Activated naive CD8-positive, alpha-beta T cell treated with anti-CD3 and anti-CD28 coated beads for 36 hours (primary cell): ENCODE measurements around the gene CHN2. TPM values are rescaled to one million over a fixed set of nuclear protein-coding genes. Genes with fewer than 3 reads are reported as not detected.

Experiments
- DNase-seq: peaks from one replicate; pipeline ENCODE4 v3.0.0; 2021
- H3K27ac Mint-ChIP-seq: one replicate; pipeline ENCODE4 v1.8.0; 2022; ENCODE audit warnings: mild to moderate bottlenecking, moderate library complexity, mixed read lengths
- H3K27me3 Mint-ChIP-seq: one replicate; pipeline ENCODE4 v1.8.0; 2022; ENCODE audit warnings: mild to moderate bottlenecking, mixed read lengths
- H3K36me3 Mint-ChIP-seq: one replicate; pipeline ENCODE4 v1.8.0; 2021; ENCODE audit warnings: mild to moderate bottlenecking, mixed read lengths
- H3K4me1 Mint-ChIP-seq: one replicate; pipeline ENCODE4 v1.8.0; 2021; ENCODE audit warnings: mixed read lengths
- H3K4me3 Mint-ChIP-seq: one replicate; pipeline ENCODE4 v1.8.0; 2022; ENCODE audit warnings: mild to moderate bottlenecking, moderate library complexity, mixed read lengths
- H3K9me3 Mint-ChIP-seq: one replicate; pipeline ENCODE4 v1.8.0; 2022; ENCODE audit warnings: mixed read lengths
- total RNA-seq, 2 experiments: library from RNA; stranded (reverse); gene quantifications; one replicate each; pipeline ENCODE4 v1.2.3, GENCODE V29; 2021

The CHN2 gene
- total RNA-seq, 2 experiments from 2014 or later: 0.80 to 1.6 TPM

DNA sequence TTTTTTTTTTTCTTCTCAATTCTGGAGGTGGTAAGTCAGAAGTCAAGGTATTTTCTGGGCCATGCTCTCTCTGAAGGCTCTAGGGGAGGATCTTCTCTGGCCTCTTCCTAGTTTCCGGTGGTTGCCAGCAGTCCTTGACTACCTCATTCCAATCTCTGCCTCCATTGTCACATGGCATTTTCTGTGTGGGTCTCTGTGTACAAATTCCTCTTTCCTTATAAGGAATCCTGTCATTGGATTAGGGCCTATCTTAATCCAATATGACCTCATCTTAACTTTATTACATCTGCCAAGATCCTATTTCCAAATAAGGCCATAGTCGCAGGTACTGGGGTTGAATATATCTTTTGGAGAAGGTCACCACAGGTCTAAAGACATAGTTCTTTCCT lies 239.8 kb downstream of the CHN2 start:
- H3K36me3 Mint-ChIP-seq: no peaks in the 10 kb centered on the region
- H3K27ac Mint-ChIP-seq: no peak overlapping the region
- peaks cover 2% of the 10 kb centered on the region for H3K4me1 Mint-ChIP-seq
- no peak for DNase-seq
- no peaks in the 10 kb centered on the region for H3K27me3 Mint-ChIP-seq
- H3K4me3 Mint-ChIP-seq: no peak overlapping the region
- H3K9me3 Mint-ChIP-seq: no peaks in the 10 kb centered on the region

DNA sequence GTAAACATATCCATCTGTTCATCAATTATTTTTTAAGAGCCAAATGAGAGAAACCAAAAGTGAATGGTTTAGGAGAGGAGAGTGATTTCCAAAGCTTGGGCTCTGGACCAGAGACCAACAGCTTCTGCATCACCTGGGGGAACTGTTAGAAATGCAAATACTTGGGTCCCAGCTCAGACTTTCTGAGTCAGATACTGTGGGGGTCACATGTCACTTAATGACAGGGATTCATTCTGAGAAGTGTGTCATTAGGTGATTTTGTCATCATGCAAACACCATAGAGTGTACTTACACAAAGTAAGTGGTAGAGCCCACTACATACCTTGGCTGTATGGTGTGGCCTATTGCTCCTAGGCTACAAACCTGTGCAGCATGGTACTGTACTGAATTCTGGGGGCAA lies 240.6 kb downstream of the CHN2 start:
- Mint-ChIP-seq H3K36me3 (no peaks in the 10 kb centered on the region), H3K27me3 (no peaks in the 10 kb centered on the region), H3K4me3 (no peak overlapping the region), H3K27ac (no peak overlapping the region), H3K9me3 (no peaks in the 10 kb centered on the region), H3K4me1 (peaks cover 2% of the 10 kb centered on the region)
- DNase-seq: no peak

DNA sequence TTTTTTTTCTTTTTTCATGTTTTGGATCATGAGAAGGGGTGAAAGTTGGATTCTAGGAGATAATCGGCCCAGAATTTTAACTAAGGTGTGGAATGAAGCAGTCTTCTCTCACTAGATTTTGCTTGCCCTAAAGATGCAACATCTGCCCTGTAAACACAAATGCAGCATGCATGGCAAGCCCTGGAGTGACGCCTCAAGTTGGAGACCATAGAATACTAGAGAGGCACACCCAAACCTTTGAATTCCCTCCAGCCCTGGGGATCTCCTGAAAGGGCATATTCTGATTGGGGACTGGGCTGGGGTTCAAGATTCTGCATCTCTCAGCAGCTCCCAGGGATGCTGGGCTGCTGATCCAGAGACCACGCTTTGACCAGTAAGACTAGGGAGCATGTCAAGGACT lies 241.3 kb downstream of the CHN2 start:
- DNase-seq: no peak
- Mint-ChIP-seq H3K36me3 (no peaks in the 10 kb centered on the region), H3K4me1 (peaks cover 2% of the 10 kb centered on the region), H3K9me3 (no peaks in the 10 kb centered on the region), H3K27me3 (no peaks in the 10 kb centered on the region), H3K27ac (no peak overlapping the region), H3K4me3 (no peak overlapping the region)

DNA sequence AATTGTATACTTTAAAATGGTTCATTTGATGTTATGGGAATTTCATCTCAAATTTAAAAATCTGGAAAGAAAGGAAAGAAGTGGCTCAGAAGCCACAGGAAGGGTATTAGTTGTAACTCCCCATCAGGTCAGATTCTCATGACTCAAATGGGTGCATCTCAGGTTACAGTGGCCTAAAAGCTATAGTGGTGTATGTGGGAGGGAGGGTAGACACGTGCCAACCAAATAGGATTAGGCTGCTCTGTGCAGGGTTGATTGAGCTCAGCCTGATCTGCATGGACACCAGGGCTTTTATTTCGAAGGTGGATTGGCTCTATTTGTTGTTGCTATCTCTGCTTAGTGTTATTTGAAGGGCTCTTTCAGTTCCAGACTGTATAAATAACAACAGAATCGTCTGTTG lies 247.6 kb downstream of the CHN2 start:
- no peak for DNase-seq
- no peak overlapping the region for H3K4me3 Mint-ChIP-seq
- no peaks in the 10 kb centered on the region for H3K36me3 Mint-ChIP-seq
- peaks cover 4% of the 10 kb centered on the region for H3K27me3 Mint-ChIP-seq
- no peaks in the 10 kb centered on the region for H3K4me1 Mint-ChIP-seq
- no peaks in the 10 kb centered on the region for H3K9me3 Mint-ChIP-seq
- no peak overlapping the region for H3K27ac Mint-ChIP-seq

DNA sequence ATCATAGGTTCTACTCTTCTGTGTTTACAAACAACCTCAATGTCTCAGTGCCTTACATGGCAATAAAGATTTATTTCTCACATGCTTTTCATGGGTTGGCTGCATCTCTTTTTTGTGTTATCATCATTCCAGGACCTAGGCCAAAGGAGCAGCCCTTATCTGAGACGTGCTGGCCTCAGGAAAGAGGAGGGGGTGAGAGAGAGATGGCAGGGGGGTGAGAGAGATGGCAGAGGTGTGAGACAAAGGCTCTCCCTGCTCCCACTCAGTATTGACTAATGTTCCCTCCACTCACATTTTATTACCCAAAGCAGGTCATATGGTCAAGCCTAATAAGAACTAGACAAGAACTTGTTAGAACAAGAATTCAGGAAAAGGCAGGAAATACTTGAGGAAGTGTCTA lies 249.0 kb downstream of the CHN2 start:
- H3K4me3 Mint-ChIP-seq: no peak overlapping the region
- no peak overlapping the region for H3K27ac Mint-ChIP-seq
- DNase-seq: no peak
- no peaks in the 10 kb centered on the region for H3K9me3 Mint-ChIP-seq
- H3K36me3 Mint-ChIP-seq: no peaks in the 10 kb centered on the region
- no peaks in the 10 kb centered on the region for H3K4me1 Mint-ChIP-seq
- peaks cover 4% of the 10 kb centered on the region for H3K27me3 Mint-ChIP-seq

DNA sequence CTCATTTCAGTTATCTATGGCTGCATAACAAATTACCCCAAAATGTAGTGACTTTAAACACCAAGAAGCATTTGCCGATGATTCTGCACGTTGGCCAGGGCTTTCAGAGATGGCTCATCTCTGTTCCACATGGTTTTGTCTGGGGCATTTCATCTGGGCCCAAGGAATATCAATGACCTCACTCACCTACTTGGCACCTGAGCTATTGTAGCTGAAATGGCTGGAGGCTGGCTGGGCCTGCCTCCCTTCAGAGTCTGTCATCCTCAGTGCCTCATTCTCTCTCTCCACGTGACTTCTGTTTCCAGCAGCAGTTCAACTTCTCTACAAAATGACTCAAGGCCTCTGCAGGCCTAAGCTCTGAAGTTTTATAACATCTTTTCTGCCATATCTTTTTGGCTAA lies 249.7 kb downstream of the CHN2 start:
- Mint-ChIP-seq H3K4me3 (no peak overlapping the region), H3K9me3 (no peaks in the 10 kb centered on the region), H3K27me3 (peaks cover 4% of the 10 kb centered on the region), H3K4me1 (no peaks in the 10 kb centered on the region), H3K27ac (no peak overlapping the region), H3K36me3 (no peaks in the 10 kb centered on the region)
- DNase-seq: no peak

DNA sequence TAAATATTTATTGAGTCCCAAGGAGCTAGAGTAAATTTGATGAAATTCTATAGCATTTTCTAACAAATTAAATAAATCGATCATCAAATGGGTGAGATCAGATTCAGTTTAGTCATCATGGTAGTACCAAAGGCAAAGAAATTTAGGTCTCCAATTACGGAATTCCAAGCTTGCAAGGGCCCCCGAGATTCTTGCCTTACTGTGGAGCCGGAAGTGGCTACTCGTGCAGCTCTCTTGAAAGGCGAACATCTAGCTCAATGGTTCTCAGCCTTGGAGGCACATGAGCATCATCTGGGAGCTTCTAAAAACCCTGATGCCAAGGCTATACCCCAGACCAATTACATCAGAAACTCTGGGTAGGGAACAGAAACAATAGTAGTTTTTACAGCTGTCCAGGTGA lies 251.2 kb downstream of the CHN2 start:
- DNase-seq: no peak
- Mint-ChIP-seq H3K9me3 (no peaks in the 10 kb centered on the region), H3K36me3 (no peaks in the 10 kb centered on the region), H3K4me1 (no peaks in the 10 kb centered on the region), H3K27me3 (peaks cover 4% of the 10 kb centered on the region), H3K27ac (no peak overlapping the region), H3K4me3 (no peak overlapping the region)

DNA sequence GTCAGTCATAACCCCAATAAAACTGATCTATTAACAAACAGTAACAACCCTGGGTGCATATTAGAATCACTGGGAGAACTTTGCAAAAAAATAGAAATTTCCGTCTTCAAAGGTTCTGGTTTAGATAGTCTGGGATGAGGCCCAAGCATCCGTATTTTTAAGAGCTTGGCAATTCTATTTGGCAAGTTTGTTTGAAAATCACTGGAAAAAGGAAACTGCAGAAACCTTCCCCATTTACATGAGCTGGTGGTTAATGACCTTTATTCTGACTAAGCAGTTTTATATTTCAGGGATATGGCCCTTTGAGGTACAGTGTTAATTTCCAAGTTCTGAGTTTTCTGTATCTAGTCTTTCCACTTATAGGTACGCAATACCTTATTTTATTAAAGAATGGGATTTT lies 253.3 kb downstream of the CHN2 start:
- no peak for DNase-seq
- H3K9me3 Mint-ChIP-seq: no peaks in the 10 kb centered on the region
- H3K27ac Mint-ChIP-seq: no peak overlapping the region
- H3K4me1 Mint-ChIP-seq: no peaks in the 10 kb centered on the region
- H3K4me3 Mint-ChIP-seq: no peak overlapping the region
- H3K36me3 Mint-ChIP-seq: no peaks in the 10 kb centered on the region
- peaks cover 4% of the 10 kb centered on the region for H3K27me3 Mint-ChIP-seq

DNA sequence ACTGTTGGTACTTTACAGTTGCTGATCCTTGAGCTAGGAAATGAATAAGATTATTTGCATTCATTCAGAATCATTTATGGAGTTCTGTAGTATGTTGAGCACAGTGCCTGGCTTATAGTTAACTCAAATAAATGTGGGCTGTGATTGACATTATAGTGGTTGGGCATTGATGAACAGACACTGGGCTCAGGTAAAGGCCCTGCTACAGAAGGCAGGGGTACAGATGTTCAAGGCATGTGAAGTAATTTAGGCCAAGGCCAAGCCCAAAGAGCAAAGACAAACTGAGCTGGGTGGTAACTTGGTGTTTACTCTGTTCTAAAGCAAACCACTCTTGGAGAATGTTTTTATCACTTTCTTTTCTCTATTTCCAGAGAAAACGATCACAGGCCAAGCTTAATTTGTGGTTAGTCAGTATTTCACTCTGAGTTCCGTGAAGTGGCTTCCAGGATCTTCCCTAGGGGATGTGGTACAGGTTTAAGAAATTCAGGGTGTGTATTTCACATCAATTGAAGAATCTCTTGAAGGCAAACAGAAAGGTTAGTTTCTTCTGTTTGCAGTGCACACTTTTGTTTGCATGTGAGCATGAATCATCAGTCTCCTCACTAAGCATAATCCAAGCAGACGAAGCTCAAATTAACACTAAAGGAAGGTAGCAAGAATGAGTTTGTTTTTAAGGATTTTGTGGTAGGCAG lies 255.1 kb downstream of the CHN2 start:
- no peaks in the 10 kb centered on the region for H3K9me3 Mint-ChIP-seq
- DNase-seq: no peak
- no peaks in the 10 kb centered on the region for H3K27me3 Mint-ChIP-seq
- H3K4me1 Mint-ChIP-seq: no peaks in the 10 kb centered on the region
- no peak overlapping the region for H3K27ac Mint-ChIP-seq
- H3K36me3 Mint-ChIP-seq: no peaks in the 10 kb centered on the region
- no peak overlapping the region for H3K4me3 Mint-ChIP-seq

DNA sequence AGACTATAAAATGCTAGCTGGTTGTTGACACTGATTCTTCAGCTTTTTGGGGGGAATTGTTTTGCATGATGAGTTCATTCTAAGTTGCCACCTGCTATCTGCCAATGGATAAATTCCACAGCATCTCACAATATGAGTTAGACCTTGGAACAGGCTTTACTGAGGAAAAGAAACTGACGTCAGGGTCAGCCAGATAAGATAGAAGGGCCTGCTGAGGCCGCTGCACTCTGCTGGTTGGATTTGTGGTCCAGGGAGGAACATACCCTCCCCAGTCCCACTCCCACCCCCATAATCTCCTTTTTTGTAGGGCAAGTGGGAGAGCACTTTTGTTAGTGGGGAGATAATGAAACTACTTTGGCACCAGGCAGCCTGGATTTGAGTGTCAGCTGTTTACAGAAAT lies 258.4 kb downstream of the CHN2 start:
- Mint-ChIP-seq H3K4me1 (no peaks in the 10 kb centered on the region), H3K4me3 (no peak overlapping the region), H3K36me3 (no peaks in the 10 kb centered on the region), H3K27ac (no peak overlapping the region), H3K9me3 (no peaks in the 10 kb centered on the region), H3K27me3 (no peaks in the 10 kb centered on the region)
- DNase-seq: no peak

DNA sequence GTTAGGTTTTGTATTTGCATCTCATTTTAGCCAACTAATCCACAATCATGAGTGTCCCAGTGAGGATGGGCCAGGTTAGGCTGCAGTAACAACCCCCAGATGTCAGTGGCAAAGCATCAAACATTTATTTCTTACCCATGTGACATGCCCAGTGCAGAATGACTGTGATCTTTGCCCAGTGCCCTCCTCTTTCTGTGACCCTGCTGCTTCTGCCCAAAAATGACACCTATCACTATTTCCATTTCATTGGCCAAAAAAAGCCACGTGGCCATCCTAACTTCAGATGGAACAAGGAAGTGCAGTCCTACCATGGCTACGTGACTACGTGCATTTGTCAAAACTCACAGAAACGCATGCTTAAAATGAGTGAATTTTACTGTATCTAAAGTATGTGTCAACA lies 259.9 kb downstream of the CHN2 start:
- no peaks in the 10 kb centered on the region for H3K27me3 Mint-ChIP-seq
- DNase-seq: no peak
- H3K4me3 Mint-ChIP-seq: no peak overlapping the region
- H3K27ac Mint-ChIP-seq: no peak overlapping the region
- H3K9me3 Mint-ChIP-seq: no peaks in the 10 kb centered on the region
- H3K4me1 Mint-ChIP-seq: no peaks in the 10 kb centered on the region
- H3K36me3 Mint-ChIP-seq: no peaks in the 10 kb centered on the region

DNA sequence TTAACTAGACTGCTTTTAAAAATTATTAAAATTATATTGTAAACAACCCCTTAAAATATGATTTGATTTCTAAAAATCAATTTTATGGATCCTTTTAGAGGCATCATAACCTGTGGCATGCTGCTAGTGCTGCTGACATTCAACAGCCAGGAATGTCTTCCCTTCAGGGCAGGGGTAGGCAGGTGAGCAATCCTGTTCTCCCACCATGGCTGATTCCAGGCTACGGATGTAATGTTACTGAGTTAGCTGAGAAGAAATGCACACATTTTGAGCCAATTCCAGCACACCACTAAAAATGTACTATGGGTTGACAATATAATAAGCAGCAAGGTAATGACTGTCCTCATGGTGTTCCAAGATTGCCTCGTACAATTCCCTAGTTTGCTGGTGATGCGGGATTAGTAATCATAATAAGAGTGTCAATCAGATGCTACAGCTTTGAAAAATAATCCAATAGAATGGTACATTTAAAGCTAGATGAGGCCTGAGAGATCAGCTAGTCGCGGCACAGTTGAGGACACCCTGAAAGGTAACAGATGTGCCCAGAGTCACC lies 260.4 kb downstream of the CHN2 start:
- H3K9me3 Mint-ChIP-seq: no peaks in the 10 kb centered on the region
- H3K36me3 Mint-ChIP-seq: no peaks in the 10 kb centered on the region
- no peak overlapping the region for H3K27ac Mint-ChIP-seq
- no peaks in the 10 kb centered on the region for H3K4me1 Mint-ChIP-seq
- no peak for DNase-seq
- H3K4me3 Mint-ChIP-seq: no peak overlapping the region
- no peaks in the 10 kb centered on the region for H3K27me3 Mint-ChIP-seq

DNA sequence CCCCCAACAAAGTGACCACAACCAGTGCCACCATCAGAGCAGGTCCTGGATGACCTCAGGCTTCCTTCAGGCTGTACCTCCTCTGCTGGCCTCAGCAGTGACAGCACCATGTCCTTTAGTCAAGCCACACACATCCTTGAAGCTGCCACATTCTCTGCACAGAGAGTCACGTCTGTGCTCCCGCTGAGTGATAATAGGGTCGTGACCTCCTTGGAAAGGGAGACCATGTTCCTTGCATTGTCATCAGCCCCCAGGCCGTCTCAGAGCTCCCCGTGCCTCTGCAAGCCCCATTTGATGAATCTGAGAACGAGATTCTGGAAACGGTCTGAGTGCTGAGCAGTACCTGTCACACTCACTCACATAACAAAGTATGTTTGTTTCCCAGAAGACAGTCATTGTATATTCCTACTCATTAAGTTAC lies 262.6 kb downstream of the CHN2 start:
- no peaks in the 10 kb centered on the region for H3K4me1 Mint-ChIP-seq
- no peak for DNase-seq
- H3K4me3 Mint-ChIP-seq: no peak overlapping the region
- no peaks in the 10 kb centered on the region for H3K36me3 Mint-ChIP-seq
- no peaks in the 10 kb centered on the region for H3K9me3 Mint-ChIP-seq
- no peak overlapping the region for H3K27ac Mint-ChIP-seq
- no peaks in the 10 kb centered on the region for H3K27me3 Mint-ChIP-seq

DNA sequence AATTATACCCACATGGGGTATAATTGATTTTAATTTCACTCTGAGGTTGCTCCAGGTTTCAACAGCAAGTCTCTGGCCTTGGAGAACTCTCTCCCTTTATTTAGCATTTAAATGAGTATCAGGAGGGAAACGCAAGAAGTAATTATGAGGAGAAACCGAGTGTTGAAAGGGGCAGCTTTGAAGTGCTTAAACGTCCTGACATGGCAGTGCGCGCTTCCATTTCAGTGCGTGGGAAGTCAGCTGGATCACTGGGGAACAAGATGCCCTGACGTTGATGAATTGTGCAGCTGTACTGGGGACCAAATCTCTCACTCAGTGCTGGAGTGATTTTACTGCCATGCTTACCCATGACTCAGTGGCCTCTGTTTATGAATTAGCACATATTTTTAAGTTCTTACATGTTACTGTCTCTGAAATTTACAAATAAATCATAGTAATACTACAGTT lies 263.0 kb downstream of the CHN2 start:
- Mint-ChIP-seq H3K36me3 (no peaks in the 10 kb centered on the region), H3K9me3 (no peaks in the 10 kb centered on the region), H3K4me1 (no peaks in the 10 kb centered on the region), H3K4me3 (no peak overlapping the region), H3K27me3 (no peaks in the 10 kb centered on the region), H3K27ac (no peak overlapping the region)
- DNase-seq: no peak

DNA sequence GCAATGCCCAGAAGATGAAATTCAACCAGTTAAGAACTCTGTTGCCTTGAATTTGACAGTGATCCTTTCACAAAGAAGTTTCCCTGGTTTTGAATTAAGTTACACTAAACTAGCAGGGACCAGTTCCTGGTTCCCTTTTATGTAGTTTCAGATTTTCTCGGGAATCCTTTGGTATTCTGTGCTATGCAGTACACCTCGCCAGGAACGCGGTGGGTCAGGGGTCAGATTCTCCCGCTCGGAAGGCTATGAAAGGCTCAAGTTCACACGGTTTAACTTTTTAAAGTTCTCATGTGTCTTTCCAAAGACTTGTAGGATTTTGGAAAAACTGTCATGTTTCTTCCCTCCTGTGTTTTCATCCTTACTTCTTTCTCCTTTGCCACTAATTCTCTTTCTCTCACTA lies 264.4 kb downstream of the CHN2 start:
- no peaks in the 10 kb centered on the region for H3K4me1 Mint-ChIP-seq
- no peak overlapping the region for H3K4me3 Mint-ChIP-seq
- H3K9me3 Mint-ChIP-seq: no peaks in the 10 kb centered on the region
- no peak for DNase-seq
- no peaks in the 10 kb centered on the region for H3K36me3 Mint-ChIP-seq
- H3K27ac Mint-ChIP-seq: no peak overlapping the region
- H3K27me3 Mint-ChIP-seq: no peaks in the 10 kb centered on the region

DNA sequence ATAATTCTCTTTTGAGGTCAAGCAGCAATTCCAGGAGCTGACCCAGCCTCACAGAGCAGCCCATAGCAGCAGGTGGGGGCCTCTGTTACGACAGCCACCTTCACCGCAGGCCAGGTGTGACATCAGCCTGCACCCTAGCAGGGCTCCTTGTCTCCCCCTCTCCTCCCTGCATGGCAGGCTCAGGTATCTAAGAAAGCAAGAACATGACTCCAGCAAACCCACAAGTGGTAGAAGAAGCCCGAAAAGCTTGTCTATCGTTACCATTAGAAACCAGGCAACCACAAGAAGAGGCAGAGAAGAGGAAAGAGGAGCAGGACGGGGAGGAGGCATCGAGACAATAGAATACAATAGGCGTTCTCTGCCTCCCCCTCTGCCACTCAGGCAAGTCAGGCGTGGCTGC lies 265.0 kb downstream of the CHN2 start:
- Mint-ChIP-seq H3K4me3 (no peak overlapping the region), H3K4me1 (no peaks in the 10 kb centered on the region), H3K27ac (no peak overlapping the region), H3K9me3 (no peaks in the 10 kb centered on the region), H3K27me3 (no peaks in the 10 kb centered on the region), H3K36me3 (no peaks in the 10 kb centered on the region)
- no peak for DNase-seq
